K562 (cell line): Measurements from ENCODE around the gene INPP1. TPM values are rescaled to one million over a fixed set of nuclear protein-coding genes. Genes with fewer than 3 reads are reported as not detected.

Experiments used
- AFF4 ChIP-seq: sonication (generic); formaldehyde crosslinking; IDR thresholded peaks from 2 replicates; pipeline ENCODE4 v1.8.0; 2023; ENCODE audit warnings: mild to moderate bottlenecking, missing genetic modification reagents
- ARID3B ChIP-seq: fragments of 250-450 bp; sonication (Bioruptor Pico); IDR thresholded peaks from 2 replicates; pipeline ENCODE4 v1.4.0; 2020; ENCODE audit warnings: borderline replicate concordance
- CEBPG ChIP-seq, 3 experiments: fragments of 200-800 bp in 1 of 3; sonication (Bioruptor generic) in 1 of 3; sonication (generic) in 1 of 3; formaldehyde crosslinking in 1 of 3; IDR thresholded peaks in 2 of 3; conservative IDR thresholded peaks in 1 of 3; 2 replicates each; pipeline versions ENCODE4 v1.6.1 to v1.8.0; 2016 to 2022; ENCODE audit warnings: missing compliant biosample characterization in 2 of 3, missing genetic modification characterization in 2 of 3, mild to moderate bottlenecking in 1 of 3, missing genetic modification reagents in 1 of 3
- E2F5 ChIP-seq: sonication (generic); formaldehyde crosslinking; IDR thresholded peaks from 2 replicates; pipeline ENCODE4 v1.8.0; 2022; ENCODE audit warnings: mild to moderate bottlenecking, missing genetic modification reagents
- FUS ChIP-seq: fragments of 200-400 bp; formaldehyde crosslinking; optimal IDR thresholded peaks from 2 replicates; pipeline ENCODE3; 2017; ENCODE audit warnings: low read depth, low read length
- IFI16 ChIP-seq: fragments of 250-450 bp; sonication (Bioruptor Pico); IDR thresholded peaks from 2 replicates; pipeline ENCODE4 v2.1.2; 2022; ENCODE audit warnings: mild to moderate bottlenecking, inconsistent platforms
- MLLT1 ChIP-seq, 2 experiments: fragments of 450-650 bp; IDR thresholded peaks; 2 replicates each; pipeline ENCODE4 v1.6.1; 2016
- MXI1 ChIP-seq: IDR thresholded peaks from 2 replicates; pipeline ENCODE4 v1.6.1; 2011; ENCODE audit warnings: low read depth, mild to moderate bottlenecking, improper control_type of control experiment, low read length
- NFE2 ChIP-seq: IDR thresholded peaks from 2 replicates; pipeline ENCODE4 v1.6.1; 2014; ENCODE audit warnings: antibody characterized with exemption, low read depth
- PTTG1 ChIP-seq: fragments of 450-650 bp; IDR thresholded peaks from 2 replicates; pipeline ENCODE4 v1.6.1; 2016; ENCODE audit warnings: low read depth, mild to moderate bottlenecking, missing genetic modification characterization, missing compliant biosample characterization
- SMARCC2 ChIP-seq: fragments of 450-650 bp; IDR thresholded peaks from 2 replicates; pipeline ENCODE4 v1.6.1; 2017; ENCODE audit warnings: antibody characterized with exemption, moderate library complexity, mild to moderate bottlenecking, low read depth
- SREBF2 ChIP-seq: sonication (generic); formaldehyde crosslinking; IDR thresholded peaks from 2 replicates; pipeline ENCODE4 v1.4.0; 2020; ENCODE audit warnings: mild to moderate bottlenecking, missing genetic modification reagents
- ZNF277 ChIP-seq: fragments of 250-450 bp; sonication (Bioruptor Pico); IDR thresholded peaks from 2 replicates; pipeline ENCODE4 v1.8.0; 2022; ENCODE audit warnings: inconsistent platforms, mild to moderate bottlenecking, moderate library complexity, borderline replicate concordance
- ZNF583 ChIP-seq: fragments of 250-450 bp; sonication (Bioruptor Pico); IDR thresholded peaks from 2 replicates; pipeline ENCODE4 v1.4.0; 2020
- ZNF584 ChIP-seq: fragments of 200-800 bp; sonication (Bioruptor generic); IDR thresholded peaks from 2 replicates; pipeline ENCODE4 v1.6.1; 2016; ENCODE audit warnings: low read depth, mild to moderate bottlenecking, missing genetic modification characterization, missing compliant biosample characterization
- polyA plus RNA-seq, 8 experiments: library from polyadenylated mRNA; depleted of rRNA in 4 of 8; stranded (reverse) in 5 of 8; unstranded in 3 of 8; fragments of >200 nt; fragmentation: Nextera tagmentation in 2 of 8; fragmentation: Illumina TruSeq in 1 of 8; extraction: Ambion mirVana in 2 of 8; extraction: Trizol in 1 of 8; gene quantifications; 2 replicates each; pipeline versions ENCODE4 v1.2.1 to v1.2.3, GENCODE V29; 2011 to 2014; ENCODE audit warnings: inconsistent platforms in 1 of 8, missing spikeins in 1 of 8
- total RNA-seq, 7 experiments: library from RNA; depleted of rRNA in 6 of 7; stranded (reverse); fragments of >200 nt in 6 of 7; fragmentation: Illumina TruSeq in 2 of 7; extraction: Trizol in 2 of 7; gene quantifications; 2 replicates each; pipeline versions ENCODE4 v1.2.1 to v1.2.3, GENCODE V29; 2011 to 2021; ENCODE audit warnings: low replicate concordance in 1 of 7
- TF ChIP-seq, protein P1 (sequence below): sonication (generic); formaldehyde crosslinking; IDR thresholded peaks from 2 replicates; pipeline ENCODE4 v1.8.1; 2022; ENCODE audit warnings: missing genetic modification reagents

The INPP1 gene
- total and polyA plus RNA-seq, 9 of the 15 experiments (the other 6 are each of a cell fraction or from before 2014, with no cell fraction given), result 3.7 to 11.8 (median 6.5) TPM

GRCh38 chr2:190379249-190379964, 36.0 kb downstream of the INPP1 start (continued):
- TF ChIP-seq, protein P1, sequence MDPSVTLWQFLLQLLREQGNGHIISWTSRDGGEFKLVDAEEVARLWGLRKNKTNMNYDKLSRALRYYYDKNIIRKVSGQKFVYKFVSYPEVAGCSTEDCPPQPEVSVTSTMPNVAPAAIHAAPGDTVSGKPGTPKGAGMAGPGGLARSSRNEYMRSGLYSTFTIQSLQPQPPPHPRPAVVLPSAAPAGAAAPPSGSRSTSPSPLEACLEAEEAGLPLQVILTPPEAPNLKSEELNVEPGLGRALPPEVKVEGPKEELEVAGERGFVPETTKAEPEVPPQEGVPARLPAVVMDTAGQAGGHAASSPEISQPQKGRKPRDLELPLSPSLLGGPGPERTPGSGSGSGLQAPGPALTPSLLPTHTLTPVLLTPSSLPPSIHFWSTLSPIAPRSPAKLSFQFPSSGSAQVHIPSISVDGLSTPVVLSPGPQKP (CRISPR knock-in tag), result no peak
- TF ChIP-seq MXI1 (no peak), SMARCC2 (no peak; the same call in 1 of the 2 replicates), SREBF2 (no peak), E2F5 (CRISPR knock-in tag) (no peak), ARID3B (CRISPR knock-in tag) (no peak), MLLT1 (IDR thresholded peaks at IDR 0.05) (no peak), IFI16 (CRISPR knock-in tag) (no peak), FUS (no peak), ZNF584 (CRISPR knock-in tag) (no peak), ZNF583 (no peak), PTTG1 (no peak), ZNF277 (CRISPR knock-in tag) (no peak), AFF4 (no peak), NFE2 (no peak), CEBPG (CRISPR knock-in tag; IDR thresholded peaks at IDR 0.05) (no peak), CEBPG (tag; conservative IDR thresholded peaks at IDR 0.05 in 1 of 2, IDR thresholded peaks at IDR 0.05 in 1 of 2) (no peak)
